ENCODE results near the gene KNG1.

GRCh38 chr3:186742618-186743380 is 25.6 kb downstream of the KNG1 start:
- TF ChIP-seq, protein P1, sequence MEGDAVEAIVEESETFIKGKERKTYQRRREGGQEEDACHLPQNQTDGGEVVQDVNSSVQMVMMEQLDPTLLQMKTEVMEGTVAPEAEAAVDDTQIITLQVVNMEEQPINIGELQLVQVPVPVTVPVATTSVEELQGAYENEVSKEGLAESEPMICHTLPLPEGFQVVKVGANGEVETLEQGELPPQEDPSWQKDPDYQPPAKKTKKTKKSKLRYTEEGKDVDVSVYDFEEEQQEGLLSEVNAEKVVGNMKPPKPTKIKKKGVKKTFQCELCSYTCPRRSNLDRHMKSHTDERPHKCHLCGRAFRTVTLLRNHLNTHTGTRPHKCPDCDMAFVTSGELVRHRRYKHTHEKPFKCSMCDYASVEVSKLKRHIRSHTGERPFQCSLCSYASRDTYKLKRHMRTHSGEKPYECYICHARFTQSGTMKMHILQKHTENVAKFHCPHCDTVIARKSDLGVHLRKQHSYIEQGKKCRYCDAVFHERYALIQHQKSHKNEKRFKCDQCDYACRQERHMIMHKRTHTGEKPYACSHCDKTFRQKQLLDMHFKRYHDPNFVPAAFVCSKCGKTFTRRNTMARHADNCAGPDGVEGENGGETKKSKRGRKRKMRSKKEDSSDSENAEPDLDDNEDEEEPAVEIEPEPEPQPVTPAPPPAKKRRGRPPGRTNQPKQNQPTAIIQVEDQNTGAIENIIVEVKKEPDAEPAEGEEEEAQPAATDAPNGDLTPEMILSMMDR (IDR thresholded peaks at IDR 0.05) = no peak
- TF ChIP-seq POLR2A (IDR thresholded peaks at IDR 0.05) (no peak), POLR2AphosphoS5 (IDR thresholded peaks at IDR 0.05) (no peak)
